GM19035 (cell line): Measurements from ENCODE around the gene CIROP.
A peak's percentile ranks its signal among the peaks of the same experiment; 100 is the strongest.

ENCODE experiments used
- ATAC-seq: cut with Tn5 transposase; IDR thresholded peaks from one replicate; pipeline ENCODE4 v1.9.1; 2021; ENCODE audit not compliant: unreplicated experiment

Gene CIROP

DNA sequence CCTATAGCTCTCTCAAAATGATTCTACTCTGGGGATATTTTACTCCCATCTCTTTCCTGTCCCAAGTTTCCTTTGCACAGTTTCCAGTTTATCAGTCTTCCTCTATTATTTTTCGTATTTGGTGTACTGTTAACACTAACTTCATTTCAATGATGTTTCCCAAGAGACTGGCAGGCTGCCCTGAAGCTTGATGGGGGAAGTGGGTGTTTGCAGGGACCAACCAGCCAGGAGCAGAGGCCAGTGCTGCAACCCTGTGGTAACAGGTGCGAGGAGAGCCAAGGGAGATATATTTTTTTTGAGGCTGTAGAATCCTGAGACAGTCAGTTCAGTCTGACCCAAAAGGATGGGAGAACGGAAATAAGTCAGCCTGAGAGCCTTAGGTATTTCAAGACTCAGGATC is 26.1 kb upstream of the CIROP start:
- ATAC-seq, result no peak

DNA sequence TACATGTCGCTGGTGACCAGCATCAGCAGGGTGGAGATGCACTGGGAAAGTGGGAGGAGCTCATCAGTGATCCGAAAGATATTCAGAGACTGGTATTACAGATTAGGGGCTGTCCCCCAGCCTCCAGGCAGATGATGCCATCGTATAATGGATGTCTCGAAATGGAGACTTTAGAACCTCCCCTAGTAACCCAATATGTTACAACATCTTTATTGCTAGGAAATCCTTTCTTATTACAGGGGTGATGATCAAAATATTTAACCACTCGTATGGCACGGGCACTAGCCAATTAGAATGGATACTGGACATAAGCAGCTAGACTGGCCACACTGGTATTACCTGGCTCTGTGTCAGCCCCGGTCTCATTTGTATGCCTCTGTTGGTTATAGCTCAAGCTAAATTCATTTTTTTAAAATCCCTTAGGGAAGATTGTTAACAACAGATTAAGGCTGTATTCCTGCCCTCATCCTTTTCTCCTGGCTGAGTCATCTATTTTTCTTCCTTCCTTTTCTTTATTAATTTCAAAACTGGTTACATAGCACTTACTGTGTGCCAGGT is 25.0 kb upstream of the CIROP start:
- ATAC-seq, result no peak

DNA sequence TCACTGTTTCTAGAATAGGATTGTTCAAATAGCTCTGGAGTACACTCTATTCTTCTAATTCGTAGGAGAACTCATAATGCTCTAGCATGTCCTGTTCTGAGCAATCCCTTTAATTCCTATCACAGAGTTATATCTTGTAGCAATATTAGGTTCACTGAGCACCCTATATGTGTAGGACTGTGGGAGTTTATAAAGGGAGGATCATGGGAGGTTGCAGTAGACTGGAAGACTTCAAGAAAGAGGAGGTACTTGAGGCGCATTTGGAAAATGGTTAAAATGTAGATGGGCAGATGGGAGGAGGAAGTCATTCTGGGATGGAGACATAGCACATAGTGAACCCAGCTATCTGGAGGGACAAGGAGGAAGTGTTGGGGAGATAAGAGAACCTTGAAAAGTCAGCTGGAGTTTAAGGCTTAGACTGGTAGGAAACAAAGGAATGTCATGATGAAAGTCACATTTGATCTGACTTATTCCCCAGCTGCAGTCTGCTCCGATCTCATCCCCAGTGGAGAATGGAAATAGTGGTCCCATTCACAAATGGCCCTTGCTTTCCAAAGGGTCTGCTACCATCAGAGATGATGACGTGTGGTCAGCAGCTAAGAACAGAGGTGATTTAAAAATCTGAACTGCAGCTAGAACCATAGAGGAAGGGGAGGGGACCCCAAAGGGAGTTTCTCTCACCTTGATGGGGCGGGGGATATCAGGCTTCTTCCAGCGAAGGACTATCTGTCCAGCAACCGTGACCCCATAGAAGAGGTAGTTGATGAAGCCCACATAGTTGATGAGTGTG is 24.4 kb upstream of the CIROP start:
- no peak for ATAC-seq

DNA sequence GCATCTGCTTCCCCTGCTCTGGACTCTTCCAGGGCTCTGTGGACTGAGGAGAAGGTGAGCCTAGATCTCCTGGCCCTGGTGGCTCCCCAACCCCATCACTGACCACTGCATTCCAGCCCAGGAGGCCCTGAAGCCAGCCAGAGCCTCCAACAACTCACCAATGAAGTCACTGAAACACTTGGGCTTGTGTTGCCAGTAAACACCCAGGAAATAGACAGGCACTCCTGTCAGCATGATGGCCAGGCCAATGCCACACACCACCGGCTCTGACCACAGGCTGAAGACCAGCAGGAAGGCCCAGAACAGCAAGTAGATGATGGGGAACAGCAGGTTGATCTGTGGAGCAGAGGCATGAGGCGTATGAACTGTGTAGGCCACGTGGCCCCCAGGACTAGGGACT is 23.1 kb upstream of the CIROP start:
- ATAC-seq, result no peak

DNA sequence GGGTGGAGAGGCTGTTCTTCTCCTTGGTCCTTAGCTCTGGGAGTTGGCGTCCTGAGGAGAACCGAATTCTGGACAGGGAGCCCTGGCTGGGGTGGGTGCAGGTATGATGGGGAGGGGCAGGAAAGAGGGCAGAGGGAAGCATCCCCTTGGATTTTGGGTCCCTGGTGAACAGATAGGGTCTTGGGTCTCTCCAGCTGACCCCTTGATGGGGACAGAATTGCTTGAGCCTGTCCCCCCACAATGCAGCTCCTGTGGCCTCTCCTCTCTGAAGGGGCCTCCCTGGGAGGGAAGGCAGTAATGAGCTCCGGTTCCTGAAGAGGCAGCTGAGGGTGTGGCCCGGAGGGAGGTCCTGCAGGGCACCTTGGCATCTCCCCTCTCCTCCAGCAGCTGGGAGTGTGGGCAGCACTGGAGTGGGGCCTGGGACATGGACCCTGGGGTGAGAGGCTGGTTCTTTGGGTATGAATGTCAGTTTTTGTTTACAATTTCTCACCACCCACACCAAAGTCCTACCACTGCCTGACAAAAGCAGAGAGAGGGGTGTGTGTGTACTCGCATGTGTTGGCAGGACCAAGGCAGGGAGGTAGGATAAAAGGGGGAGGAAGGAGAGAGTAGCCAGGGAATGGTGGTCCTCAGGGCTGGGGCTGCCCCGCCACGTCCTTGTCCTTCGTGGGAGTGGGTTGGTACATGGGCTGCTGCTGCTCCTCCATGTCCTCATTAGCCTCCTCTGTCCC is 21.9 kb upstream of the CIROP start:
- ATAC-seq, result no peak

DNA sequence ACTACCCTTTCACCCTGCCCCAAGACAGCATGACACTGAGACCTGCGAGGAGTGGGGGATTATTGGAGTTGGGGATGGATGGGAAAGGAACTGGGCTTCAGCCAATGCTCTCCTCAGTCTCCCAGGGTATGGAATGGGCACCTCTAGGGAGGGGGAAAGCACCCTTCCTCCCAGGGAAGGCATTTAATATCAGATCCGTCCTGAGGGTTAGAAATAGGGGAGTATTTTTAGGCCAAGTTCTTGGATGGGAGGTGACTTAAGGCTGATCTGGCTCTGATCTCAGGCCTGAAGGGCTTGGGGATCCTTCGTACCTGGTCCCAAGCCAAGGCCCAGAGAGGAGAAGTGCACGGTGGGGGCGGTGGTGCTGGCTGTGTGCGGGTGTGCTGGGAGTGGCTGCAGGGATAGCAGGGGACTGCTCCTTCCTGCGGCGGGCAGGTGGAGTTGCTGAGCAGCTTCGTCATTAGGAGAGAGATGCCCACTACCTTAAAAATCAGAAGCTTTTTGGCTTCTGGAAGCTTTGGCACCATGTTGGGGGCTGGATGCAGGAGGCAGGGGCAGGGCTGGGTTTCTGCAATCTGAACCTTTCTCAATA is 21.2 kb upstream of the CIROP start:
- no peak for ATAC-seq

DNA sequence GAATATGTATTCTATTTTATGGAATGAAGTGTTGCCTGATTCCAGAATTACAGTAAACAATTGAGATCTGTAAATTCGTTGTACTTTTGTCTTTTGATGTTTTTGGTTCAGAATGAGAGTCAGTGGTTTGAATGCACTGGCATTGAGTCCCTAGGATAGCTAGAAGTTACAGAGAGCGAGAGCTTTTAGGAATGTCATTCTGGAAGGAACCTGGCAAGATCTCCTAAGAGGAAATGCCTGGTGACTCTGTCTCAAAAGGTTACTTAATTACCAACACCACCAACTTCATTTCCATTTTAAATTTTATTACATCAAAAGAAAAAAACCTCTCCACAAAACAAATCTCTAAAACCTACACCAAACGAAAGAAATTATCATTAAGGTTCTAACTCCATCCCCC is 20.2 kb upstream of the CIROP start:
- ATAC-seq, result no peak

DNA sequence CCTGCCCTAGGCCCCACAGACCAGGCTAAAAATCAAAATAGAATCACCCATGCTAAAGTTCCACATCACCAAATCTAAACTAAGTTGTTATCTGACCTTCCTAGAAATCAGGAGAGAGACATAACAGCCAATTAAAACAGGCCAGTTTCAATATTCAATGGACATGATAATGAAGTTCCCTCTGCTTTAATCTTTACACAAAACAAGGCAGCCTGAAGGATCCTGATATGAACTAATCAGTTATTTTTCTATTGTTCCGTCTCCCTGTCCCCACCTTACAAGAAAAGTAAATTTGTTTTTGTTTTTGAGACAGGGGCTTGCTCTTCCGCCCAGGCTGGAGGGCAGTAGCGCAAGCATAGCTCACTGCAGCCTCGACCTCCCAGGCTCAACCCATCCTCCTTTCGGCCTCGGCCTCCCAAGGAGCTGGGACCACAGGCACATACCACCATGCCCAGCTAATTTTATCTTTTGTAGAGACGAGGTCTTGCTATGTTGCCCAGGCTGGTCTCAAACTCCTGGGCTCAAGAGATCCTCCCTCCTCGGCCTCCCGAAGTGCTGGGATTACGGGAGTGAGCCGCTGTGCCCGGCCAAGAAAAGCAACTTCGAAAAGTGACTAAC is 19.7 kb upstream of the CIROP start:
- ATAC-seq, result no peak

DNA sequence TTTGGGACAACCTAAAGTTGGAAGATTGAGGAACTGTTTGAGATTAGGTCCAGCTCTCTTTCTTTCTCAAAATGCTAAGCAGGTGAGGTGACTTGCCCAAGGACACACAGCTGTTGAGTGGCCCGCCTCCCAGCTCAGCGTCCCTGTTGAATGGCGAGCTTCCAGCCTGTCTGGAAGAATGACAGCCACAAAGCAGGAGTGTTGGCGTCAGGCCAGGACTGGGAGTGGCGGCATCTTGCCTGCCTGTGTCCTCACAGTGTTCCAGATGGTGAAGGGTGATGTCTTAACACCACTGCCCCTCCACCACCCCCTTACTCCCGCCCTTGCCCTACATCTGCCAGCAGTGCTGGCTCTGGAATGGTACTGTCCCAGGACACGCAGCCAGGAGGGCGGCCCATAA is 18.6 kb upstream of the CIROP start:
- ATAC-seq, result no peak

DNA sequence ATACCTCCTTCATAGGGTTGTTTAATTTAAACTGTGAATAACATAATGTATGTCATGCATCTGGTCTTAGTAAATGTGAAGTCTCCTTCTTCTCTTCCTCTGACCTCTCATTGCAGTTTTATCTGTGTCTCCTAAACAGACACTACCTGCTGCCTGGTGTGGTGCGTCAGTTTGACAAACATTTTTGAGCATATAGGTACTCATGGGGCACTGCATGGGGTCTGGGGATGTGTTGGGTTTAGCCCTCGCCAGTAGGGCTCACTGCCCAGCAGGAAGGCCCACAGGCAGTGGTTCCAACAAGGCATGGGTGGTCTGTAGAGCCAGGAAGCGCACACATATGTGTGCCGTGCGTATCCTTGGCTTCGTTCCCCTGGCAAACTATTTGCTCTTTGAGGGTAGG is 17.3 kb upstream of the CIROP start:
- no peak for ATAC-seq

DNA sequence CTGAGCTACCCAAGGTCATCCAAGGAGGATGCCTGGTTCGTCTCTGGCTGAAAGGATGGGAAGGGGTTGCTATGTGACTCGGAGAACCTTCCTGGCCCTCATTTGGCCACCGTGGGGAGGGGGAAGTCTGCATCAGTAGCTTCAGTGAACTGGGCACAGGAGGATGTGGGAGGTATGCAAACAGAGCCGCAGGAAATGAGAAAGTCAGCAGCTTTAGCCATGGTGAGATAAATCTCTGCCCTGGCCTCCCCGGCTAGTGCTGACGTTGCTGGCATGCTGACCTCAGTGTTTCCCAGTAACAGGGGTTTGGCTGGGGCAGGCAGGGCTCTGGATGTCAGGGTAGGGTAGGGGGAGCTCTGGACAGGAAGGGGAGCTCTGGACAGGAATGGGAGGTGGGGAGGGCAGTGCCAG is 16.6 kb upstream of the CIROP start:
- ATAC-seq, result no peak

DNA sequence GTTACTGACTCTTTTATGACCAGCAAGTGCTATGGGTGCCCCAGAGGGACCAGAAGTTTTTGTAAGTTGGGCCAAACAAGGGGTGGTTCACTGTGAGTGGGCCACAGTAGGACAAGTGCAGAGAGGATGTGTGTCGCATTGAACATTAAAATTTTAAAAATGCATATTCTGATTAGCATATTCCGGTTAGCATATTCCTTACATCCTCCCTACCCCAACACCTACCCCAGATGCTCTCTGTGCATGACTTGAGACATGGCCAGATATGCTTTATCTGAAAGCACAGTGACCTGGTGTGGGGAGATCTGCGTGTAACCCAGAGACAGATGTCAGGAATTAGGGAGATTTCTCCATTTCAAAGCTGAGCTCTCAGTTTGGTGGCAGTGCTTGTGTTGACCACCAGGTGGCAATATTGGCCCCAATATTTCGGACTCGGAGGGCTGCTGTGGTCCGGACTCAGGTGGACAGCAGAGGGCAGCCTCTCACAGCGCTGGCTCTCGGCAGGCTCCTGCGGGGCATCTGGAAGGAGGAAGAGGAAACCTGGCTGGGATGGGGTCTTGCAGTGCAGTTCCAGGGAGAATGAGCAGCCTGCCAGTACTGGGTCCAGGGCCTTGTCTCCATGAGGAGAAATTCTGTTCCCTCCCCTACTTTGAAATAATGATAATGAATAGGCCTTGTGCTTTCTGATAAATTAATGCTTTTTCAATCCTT is 15.9 kb upstream of the CIROP start:
- peak; percentile 78 for ATAC-seq

DNA sequence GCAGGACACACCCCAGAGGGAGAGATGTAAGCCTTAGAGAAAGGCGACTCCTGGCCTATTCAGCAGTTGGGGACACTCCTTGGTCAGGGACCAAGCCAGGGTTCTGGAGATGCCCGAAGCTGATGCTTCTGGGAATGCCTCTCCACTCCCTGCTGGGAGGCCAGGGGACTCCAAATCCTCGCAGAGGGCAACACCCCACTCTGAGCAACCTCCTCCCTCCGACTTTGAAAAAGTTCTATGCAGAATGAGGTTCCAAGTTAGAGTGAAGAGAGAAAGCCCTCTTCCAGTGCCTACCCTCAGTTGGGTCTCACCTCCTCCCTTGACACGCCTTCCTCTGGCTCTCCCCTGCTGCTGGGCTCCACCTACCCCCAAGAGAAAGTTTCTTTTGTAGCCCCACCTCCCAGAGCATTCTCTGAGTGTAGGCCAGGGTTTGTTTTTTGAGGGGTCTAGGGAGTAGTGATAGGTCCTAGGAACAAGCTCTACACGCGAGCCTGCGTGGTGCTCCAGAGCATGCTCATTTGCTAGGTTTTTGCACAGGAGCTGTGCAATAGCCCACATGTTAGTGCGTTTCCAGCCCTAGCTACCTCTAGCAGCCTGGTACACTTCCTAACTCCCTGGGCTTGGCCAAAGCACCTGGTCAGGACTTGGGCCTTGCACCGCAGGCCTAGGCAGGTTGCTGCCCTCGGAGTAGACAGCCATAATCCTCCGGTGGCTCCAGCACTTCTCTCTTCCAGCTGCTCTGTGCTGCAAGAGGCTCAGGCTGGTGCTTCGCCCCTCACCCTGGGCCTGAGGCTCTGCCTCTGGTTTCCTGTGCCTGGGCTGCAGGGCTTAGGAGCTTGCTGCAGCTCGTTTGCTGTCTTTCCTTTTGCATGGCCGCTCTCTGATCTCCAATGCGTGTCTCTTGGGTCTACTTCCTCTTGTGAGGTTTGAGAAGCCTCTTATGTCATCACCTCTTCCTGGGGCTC is 14.9 kb upstream of the CIROP start:
- ATAC-seq, result no peak

DNA sequence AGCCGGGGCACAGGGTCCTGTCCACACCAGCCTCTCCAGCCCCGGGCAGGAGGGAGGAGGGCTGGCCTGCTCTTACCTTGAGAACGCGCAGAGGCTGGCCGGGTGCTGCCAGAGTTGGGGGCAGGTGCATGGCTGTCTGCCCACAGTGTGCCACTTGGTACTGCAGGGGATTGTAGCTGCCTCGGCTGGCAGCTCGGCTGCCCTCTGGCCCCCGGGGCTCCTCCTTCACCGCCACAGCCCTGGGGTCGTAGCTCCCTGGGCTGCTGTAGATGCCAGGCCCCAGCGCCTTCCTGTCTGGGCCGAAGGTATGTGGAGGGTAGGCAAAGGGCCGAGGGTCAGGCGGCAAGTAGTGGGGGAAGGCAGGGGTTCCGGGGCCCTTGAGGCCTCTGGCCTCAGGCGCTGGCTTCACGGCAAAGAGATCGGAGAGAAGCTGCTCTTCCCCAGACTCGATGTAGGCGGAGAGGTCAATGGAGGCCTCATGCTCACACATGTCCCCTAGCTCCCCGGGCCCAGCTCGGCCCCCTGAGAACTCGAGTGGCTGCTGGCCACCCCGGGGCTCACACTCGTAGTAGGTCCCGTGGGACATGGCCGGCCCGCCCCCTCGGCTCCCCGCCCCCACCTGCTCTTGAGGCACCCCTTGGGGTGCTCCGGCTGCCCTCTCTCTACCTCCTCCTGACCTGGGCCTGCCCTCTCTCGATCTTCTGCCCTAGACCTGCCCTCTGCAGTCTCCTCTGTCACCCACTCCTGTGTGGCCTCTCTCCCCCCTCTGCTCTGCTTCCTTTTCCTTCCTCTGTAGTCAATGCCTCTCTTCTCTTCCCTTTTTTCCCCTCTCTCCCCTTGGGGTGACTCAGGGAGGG is 13.9 kb upstream of the CIROP start, which contains the start of gene CEBPE:
TSS of gene CEBPE (minus strand) at position 750 of the 857 bp plus-strand sequence. CDS start at position 586, 164 bp downstream.
- no peak for ATAC-seq

DNA sequence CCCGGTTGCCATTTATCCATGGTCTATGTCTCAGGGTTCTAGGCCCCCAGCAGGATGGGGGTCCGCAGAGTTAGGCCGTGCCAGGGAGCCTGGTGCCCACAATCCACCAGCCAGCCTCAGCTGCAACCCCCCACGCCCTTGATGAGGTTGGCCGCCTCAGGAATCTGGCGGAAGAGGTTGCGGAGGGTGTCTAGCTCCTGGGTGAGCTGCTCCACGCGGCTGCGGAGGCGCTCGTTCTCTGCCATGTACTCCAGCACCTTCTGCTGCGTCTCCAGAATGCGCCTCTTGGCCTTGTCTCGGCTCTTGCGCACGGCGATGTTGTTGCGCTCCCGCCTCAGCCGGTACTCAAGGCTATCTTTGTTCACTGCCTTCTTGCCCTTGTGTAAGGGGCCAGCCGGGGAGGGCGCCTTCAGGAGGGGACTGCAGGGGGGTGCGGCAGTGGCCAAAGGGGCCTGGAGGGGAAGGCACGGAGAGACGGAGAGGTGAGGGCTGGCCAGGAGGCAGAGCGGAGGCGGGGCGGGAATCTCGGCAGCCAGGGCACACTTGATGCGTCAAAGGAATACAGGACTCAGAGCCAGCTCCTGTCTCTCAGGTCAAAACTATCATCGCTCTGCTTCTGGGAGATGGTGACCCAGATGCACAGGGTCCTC is 12.7 kb upstream of the CIROP start:
- ATAC-seq, result no peak

DNA sequence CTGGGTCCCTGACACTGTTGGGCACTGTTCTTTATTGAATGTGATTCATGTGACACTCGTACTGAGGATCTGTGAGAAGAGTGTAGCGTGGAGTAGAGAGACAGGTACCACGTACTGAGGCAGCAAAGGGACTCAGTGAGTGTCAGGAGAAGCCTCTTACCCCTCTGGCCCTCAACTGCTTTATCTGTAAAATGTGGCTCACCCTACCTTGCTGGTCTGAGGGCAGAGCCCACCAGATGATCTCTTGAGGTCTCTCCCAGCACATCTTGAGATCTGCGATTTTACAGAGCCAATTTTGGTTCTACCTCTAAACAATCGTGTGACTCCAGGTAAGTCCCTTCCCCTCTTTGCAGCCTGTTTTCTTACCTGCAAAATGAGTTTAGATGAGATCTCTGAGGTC is 11.1 kb upstream of the CIROP start:
- no peak for ATAC-seq

DNA sequence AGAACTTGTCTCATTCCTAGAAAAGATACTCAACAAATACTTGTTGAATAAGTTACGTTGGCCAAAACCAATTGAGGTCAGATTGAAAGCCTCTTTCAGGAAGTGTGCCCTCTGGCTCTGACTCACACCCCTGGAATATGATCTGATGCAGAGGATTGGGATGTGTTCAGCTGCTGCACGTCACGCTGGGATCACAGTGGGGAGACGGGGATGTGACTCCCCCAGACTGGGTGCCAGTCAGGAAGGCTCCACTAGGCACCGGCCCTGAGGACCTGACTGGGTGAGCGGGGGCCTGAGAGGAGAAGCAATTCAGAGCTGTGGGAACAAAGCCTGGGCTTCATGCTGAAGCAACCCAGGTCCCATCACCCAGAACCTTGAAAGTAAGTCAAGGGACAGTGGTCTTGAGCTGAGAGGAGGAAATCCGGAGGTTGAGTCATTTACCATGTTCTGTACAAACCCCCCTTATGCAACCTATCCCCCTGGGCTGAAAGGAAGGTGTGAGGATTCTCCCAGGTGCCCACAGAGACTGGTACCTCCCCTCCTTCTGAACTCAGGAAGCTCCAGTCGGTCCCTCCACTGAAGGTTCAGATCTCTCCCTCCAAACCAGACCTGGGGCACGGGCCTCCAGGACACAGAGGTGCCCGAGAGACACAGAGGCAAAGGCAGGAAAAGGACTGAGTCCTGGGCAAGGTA is 10.4 kb upstream of the CIROP start:
- ATAC-seq, result no peak

DNA sequence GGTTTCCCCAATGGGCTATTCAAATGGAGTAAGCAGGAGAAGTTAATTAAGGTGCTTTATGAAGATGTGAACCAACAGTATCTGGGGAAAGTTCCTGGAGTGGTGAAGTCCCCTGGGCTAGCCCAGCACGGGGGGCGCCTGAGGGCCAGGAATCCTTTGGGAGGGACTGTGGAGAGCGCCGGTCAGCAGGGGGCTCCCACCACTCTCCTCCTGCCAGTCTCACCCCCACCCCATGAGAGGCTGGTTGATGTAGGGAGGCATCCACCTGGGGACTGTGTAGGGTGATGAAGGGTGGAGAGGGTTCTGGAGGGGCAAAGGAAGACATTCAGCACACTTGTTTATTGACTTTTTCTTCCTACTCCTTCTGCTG is 9.9 kb upstream of the CIROP start:
- ATAC-seq, result no peak
